ENCODE data around the gene LRRC23.
"Not testable (repeated sequence)": the region's sequence is repeated elsewhere in the genome, so short reads cannot be mapped to it uniquely, and the experiment has no call there.

The LRRC23 gene

DNA sequence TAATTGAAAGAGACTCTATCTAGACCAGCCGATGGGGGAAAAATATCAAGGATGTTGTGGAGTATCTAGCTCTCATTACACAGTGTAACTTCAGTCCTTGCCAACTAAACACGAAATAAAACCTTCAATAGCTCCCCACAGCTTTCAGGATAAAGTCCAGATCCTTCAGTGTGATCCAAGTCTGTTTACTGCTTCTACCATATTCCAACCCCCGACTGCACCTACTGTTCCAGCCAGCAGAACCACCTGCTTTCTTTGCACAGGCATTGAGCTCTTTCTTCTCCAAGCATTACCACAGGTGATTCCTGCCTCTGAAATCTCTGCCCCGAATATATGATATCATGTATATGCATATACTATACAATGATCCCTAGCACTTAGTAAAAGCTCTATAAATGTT is 2.2 kb upstream of the LRRC23 start:
- DNase-seq (ENCODE audit: low read depth in 2 of 2): no peak

DNA sequence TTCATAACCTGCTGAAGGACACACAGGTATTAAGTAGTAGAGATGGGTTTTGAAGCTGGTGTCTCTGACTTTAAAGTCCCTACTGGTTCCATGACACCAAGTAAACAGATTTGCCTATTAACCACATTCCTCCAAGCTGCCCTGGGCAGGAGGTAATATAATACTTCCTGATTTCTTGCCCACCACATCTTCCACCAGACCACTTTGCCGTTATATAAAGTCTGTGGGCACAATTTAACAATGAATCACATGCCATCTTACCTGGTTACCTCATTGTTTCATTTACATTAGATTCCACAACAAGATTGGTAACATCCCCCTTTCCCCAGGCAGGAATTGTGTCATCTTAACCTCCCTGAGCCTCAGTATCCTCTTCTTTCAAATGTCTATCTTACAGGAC is 900 bp upstream of the LRRC23 start:
- DNase-seq (ENCODE audit: low read depth in 2 of 2): no peak

DNA sequence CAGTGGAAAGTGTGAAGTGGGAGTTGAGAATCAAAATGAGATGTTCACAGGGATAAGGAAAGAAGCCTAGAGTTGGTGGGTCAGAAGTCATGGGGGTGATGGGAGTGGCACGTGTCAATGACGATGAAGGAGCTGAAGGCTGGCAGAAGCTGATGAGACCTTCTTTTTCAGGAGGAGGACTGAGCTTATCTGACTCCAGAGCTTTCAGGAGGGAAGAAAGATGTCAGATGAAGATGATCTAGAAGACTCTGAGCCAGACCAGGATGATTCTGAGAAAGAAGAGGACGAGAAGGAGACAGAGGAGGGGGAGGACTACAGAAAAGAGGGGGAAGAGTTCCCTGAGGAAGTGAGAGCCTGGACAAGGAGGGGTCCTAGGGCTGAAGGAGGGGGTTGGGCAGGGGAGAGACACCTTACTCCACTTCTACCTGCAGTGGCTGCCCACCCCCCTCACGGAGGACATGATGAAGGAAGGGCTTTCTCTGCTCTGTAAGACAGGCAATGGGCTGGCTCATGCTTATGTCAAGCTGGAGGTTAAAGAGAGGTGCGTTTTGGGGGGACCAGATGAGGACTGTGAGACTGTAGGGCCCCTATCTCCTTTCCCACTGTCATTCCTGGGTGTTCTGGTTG is 905 bp downstream of the LRRC23 start:
- no peak for DNase-seq (ENCODE audit: low read depth in 2 of 2)

DNA sequence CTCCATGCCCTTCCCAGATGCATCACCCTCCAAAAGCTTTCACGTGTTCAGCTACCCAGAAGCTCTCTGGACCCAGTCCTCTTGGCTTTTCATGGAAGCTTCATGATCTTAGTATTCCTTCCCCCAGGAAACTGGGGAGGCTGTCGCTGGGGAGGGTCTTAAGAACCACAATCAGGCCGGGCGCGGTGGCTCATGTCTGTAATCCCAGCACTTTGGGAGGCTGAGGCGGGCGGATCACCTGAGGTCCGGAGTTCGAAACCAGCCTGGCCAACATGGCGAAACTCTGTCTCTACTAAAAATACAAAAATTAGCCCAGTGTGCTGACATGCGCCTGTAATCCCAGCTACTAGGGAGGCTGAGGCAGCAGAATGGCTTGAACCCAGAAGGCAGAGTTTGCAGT is 3.5 kb downstream of the LRRC23 start:
- DNase-seq (ENCODE audit: low read depth in 2 of 2): not testable (repeated sequence)

DNA sequence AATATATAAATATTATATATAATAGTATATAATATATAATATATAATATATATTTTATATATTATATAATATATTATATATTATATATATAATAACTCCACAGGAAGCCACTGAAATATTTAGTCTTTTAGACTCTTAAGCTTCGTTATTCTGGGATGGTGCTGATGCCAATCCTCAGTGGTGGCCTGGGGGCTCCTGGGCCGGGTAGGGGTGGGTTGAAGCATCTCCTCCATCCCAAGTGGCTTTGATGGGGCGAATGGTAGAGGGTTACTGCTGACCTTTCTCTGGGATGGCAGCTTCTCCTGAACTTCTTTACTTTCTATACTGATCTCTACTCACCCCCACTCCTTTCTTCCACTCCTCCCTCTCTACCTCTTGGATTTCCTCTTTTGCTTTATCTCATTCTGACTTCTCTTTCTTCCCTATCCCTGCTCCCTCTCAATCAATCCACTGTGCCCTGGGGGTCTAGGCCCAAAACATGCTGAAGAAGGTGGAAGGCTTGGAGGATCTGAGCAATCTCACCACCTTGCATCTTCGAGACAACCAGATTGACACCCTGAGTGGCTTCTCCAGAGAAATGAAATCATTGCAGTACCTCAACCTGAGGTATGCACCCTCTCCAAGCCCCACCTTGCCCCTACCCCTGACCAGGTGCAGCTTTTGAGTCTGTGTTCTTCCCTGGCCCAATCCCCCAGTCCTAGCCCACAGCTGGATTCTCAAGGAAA is 5.0 kb downstream of the LRRC23 start:
- DNase-seq (ENCODE audit: low read depth in 2 of 2): no peak

DNA sequence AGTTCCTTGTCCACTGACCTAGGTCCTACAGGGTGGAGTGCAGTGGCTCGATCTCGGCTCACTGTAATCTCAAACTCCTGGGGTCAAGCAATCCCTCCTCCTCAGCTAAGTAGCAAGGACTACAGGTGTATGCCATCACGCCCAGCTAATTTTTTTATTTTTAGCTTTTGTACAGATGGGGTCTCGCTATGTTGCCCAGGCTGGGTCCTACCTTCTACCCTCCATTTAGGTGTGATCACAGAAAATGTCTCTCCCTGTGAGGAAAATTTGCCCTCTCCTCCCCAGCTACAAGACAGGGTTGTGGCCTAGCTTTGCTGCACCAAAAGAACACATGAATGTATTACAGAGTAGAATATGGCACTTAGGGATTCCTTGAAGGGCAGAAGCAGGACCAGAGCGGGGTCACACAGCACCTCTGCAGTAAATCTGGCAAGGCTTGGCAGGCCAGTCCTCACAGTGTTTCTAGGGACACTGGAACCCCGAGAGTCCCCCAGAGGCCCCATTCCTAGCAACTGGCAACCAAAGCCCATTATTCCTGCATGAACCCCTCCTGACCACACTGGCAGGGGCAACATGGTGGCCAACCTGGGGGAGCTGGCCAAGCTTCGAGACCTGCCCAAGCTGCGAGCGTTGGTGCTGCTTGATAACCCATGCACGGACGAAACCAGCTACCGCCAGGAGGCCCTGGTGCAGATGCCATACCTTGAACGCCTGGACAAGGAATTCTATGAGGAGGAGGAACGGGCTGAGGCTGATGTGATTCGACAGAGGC is 7.7 kb downstream of the LRRC23 start:
- DNase-seq (ENCODE audit: low read depth in 2 of 2): no peak

DNA sequence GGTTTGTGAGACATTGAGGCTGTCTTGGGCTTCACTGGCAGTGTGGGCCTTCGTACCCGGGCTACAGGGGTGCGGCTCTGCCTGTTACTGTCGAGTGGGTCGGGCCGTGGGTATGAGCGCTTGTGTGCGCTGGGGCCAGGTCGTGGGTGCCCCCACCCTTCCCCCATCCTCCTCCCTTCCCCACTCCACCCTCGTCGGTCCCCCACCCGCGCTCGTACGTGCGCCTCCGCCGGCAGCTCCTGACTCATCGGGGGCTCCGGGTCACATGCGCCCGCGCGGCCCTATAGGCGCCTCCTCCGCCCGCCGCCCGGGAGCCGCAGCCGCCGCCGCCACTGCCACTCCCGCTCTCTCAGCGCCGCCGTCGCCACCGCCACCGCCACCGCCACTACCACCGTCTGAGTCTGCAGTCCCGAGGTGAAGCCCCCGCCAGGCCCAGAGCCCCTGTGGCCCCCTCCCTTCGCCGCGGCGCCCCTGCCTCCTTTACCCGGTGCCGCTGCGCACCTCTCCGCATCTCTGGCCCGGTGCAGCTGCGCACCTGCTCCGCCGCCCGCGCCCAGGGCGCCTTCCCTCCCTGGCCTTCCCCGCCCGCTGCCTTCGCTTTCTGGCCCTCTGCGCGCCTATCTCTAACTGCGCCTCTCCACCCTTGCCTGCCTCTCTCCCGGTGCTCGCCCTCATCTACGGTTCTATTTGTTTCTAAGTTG is 9.8 kb downstream of the LRRC23 start, which contains the start of gene ENO2:
TSS of gene ENO2 (plus strand) at position 335 of the 701 bp plus-strand sequence. CDS start 1,253 bp downstream, outside the sequence.
- no peak for DNase-seq (ENCODE audit: low read depth in 2 of 2)

DNA sequence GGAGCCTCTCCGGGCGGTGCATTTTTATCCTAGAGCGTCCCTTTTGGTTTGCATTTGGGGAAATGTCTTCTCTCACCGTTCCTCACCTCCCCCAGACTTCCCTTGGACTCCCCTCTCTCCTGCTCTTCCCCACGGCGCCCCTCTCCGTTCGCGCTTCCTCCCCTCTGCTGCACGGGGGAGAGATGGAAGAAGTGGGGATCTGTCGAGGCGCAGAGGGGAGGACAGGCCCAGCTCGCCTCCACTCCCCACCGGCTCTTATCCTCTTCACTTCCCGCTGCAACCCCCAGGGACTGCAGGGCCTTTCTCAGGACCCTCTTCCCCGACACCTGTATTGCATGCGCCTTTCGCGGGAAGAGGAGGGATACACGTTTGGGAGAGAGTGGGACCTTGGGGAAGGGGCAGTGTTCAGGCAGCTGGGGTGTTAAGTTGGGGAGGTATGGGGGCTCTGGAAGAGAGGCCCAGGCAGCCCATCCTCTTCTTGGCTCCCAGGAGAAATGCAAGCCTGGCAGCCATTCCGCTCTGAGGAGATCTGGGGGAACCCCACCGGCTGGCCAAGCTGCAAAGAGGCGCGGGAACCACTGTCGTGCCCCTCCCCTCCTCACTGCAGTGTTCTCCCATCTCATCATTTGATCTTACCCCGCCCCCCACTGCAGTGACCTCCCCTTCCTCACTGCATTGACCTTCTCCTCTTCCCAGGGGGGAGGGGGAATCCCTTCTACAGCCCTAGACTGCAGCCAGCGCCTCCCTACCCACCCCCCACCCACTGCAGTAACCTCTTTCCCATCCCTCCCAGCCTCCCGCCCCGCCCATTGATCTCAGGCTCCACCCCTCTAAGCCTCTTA is 10.5 kb downstream of the LRRC23 start:
- DNase-seq (ENCODE audit: low read depth in 2 of 2): no peak

DNA sequence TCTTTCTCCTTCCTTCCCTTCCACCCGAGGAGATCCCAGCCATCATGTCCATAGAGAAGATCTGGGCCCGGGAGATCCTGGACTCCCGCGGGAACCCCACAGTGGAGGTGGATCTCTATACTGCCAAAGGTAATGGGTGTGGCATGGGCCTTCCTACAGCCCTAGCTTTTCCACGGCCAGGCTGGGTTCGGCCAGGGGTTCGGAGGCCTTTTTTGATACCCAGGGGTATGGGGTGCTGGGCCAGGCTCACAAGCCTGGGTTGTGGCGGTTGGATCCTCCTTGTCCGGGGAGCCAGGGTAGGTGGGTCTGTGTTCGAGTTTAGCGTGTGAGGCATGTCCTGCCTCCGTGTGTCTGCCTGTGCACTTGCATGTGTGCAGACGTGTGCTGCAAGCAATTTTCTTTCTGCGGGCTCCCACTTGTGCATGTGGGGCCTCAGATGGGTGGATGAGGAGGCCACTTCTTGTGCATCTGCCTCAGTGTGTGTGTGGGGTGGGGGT is 11.2 kb downstream of the LRRC23 start:
- DNase-seq (ENCODE audit: low read depth in 2 of 2): no peak

DNA sequence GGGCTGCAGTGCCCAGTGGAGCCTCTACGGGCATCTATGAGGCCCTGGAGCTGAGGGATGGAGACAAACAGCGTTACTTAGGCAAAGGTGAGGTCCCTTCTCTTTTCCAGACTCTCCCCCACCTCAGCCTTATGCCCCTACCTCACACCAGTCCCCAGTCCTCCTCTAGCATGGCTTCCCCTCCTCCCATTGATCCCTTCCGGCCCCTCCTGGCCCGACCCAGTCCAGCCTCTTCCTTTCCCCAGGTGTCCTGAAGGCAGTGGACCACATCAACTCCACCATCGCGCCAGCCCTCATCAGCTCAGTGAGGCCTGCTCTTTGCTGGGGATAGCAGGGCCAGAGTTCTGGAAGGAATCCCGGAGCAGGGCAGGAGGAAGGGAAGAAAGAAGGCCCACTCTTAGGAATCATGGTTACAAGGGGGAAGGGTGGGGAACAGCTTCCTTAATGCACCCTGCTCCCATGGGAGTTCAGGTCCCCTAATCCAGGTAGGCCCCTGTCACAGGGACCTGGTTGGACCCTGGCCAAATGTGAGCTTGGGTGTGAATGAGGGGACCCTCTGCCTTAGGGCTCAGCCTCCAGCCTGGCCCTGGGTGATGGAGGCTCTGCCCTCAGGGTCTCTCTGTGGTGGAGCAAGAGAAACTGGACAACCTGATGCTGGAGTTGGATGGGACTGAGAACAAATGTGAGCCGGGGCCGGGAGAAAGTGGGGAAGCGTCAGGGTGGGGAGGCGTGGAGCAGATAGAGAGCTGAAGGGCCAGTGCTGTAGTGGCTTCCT is 12.0 kb downstream of the LRRC23 start:
- no peak for DNase-seq (ENCODE audit: low read depth in 2 of 2)

DNA sequence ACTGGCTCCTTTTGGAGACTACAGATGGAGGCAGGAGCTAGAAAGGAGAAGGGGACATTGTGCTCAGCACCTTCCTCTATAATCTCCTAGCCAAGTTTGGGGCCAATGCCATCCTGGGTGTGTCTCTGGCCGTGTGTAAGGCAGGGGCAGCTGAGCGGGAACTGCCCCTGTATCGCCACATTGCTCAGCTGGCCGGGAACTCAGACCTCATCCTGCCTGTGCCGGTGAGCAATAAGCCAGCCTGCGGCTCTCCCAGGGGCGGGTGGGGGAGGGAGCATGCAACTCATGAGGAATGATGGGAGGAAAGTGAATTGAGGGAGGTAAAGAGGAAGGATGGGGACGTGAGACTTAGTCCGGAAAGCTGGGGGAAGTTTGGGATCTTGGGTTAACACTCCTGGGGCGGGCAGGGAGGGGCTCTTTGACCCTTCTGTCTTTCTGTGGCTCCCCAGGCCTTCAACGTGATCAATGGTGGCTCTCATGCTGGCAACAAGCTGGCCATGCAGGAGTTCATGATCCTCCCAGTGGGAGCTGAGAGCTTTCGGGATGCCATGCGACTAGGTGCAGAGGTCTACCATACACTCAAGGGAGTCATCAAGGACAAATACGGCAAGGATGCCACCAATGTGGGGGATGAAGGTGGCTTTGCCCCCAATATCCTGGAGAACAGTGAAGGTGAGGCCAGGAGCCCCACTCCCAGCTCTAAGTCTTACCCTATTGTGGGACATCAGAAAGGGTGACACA is 13.0 kb downstream of the LRRC23 start:
- no peak for DNase-seq (ENCODE audit: low read depth in 2 of 2)

DNA sequence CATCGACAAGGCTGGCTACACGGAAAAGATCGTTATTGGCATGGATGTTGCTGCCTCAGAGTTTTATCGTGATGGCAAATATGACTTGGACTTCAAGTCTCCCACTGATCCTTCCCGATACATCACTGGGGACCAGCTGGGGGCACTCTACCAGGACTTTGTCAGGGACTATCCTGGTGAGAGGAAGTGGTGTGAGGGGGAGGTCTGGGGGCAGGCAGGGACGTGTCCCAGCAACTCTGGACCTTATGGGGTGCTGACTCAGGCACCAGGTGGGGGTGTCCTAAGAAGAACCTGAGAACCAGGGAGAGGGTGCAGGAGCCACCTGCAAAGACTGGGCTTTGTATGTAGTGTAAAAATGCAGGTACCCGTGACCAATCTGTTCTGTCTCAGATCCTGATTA is 15.0 kb downstream of the LRRC23 start:
- no peak for DNase-seq (ENCODE audit: low read depth in 2 of 2)

DNA sequence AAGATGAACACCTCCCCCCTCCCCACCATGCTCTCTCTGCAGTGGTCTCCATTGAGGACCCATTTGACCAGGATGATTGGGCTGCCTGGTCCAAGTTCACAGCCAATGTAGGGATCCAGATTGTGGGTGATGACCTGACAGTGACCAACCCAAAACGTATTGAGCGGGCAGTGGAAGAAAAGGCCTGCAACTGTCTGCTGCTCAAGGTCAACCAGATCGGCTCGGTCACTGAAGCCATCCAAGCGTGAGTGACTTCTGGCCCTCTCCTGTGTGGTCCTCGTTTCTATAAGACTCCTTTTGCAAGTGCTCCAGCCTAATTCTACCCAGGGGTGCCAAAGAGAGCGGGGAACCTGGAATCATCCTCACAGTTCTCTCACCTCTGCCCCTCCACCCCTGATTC is 16.9 kb downstream of the LRRC23 start:
- DNase-seq (ENCODE audit: low read depth in 2 of 2): no peak

DNA sequence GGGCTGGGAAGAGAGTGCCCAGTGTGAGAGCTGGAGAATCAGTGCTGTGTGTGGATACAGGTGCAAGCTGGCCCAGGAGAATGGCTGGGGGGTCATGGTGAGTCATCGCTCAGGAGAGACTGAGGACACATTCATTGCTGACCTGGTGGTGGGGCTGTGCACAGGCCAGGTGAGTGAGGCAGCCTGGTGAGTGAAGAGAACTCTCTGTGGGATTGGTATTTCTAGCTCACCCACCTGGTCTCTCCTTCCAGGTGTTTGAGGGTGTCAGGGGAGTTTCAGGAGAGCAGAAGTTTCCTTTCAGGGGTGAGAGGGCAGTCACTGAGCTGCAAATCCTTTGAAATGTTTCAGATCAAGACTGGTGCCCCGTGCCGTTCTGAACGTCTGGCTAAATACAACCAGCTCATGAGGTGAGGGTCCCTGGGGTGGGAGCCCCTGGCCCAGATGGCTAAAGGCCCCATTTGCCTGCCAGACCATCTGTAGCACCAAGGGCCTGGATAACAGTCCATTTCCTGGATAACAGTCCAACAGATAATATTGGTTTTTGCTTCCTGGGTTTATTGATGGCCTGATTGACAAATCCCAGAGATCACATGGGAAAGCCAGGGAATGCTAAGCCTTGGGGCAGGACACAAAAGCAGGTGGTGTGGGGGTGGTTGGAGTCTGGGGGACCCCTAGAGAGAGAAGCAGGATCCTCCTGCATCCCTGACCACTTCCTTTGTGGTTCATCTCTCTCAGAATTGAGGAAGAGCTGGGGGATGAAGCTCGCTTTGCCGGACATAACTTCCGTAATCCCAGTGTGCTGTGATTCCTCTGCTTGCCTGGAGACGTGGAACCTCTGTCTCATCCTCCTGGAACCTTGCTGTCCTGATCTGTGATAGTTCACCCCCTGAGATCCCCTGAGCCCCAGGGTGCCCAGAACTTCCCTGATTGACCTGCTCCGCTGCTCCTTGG is 17.6 kb downstream of the LRRC23 start:
- no peak for DNase-seq (ENCODE audit: low read depth in 2 of 2)

DNA sequence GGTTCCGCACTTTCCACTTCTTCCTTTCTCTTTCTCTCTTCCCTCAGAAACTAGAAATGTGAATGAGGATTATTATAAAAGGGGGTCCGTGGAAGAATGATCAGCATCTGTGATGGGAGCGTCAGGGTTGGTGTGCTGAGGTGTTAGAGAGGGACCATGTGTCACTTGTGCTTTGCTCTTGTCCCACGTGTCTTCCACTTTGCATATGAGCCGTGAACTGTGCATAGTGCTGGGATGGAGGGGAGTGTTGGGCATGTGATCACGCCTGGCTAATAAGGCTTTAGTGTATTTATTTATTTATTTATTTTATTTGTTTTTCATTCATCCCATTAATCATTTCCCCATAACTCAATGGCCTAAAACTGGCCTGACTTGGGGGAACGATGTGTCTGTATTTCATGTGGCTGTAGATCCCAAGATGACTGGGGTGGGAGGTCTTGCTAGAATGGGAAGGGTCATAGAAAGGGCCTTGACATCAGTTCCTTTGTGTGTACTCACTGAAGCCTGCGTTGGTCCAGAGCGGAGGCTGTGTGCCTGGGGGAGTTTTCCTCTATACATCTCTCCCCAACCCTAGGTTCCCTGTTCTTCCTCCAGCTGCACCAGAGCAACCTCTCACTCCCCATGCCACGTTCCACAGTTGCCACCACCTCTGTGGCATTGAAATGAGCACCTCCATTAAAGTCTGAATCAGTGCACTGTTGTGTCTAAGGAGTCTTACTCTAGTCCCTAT is 18.5 kb downstream of the LRRC23 start:
- DNase-seq (ENCODE audit: low read depth in 2 of 2): no peak

DNA sequence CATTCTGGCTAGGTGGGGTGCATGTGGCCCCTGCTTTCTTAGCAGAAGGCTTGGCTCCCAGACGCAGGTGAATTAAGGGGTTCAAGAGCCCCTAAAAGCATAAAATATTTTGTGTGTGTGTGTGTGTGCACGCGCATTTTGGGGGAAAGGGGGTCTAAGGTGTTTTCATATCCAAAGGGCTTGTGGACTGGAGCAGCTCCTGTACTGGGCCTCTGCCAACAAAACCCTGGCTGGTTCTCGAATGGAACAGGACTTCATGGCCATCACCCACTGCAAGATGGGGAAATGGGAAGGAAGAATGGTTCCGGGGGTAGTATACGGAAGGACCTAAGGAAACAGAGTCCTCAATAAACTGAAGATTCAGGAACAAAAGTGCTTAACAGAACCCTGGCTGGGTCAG is 19.2 kb downstream of the LRRC23 start:
- no peak for DNase-seq (ENCODE audit: low read depth in 2 of 2)

DNA sequence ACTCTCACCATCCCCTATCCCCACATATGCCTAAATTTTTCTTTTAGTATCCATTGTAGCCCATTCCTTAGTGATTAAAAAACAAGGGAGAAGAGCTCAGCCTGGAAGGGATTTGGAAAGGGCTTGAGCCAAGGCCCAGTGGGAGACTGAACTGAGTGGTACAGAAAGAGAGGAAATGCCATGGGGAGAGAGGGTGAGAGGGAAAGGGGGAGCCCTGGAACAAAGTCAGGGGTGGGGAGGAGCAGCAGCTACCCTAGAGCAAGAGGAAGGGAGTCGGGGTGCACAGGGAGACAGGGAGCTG is 20.6 kb downstream of the LRRC23 start:
- no peak for DNase-seq (ENCODE audit: low read depth in 2 of 2)
